ENCODE data around the gene ALX4.
A peak's percentile ranks its signal among the peaks of the same experiment; 100 is the strongest.

The ALX4 gene

DNA sequence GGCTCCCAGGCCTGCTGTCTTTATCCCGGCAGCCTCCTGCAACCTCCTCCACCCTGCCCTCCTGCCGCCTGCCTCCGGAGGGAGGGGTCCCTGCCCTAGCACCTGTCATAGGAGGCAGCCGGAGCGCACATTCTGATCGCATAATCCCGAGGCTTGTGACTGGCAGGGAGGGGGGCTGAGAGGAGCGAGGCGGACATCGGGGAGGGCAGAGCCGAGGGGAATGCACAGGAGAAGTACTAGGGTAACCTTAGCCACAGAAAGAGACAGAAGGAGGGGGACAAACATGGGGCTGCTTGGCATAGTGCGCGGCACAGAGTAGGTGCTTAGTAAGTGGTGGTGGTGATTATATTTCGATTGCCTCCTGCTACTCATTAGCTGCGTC is 9.2 kb upstream of the ALX4 start:
- TF ChIP-seq, protein P1, sequence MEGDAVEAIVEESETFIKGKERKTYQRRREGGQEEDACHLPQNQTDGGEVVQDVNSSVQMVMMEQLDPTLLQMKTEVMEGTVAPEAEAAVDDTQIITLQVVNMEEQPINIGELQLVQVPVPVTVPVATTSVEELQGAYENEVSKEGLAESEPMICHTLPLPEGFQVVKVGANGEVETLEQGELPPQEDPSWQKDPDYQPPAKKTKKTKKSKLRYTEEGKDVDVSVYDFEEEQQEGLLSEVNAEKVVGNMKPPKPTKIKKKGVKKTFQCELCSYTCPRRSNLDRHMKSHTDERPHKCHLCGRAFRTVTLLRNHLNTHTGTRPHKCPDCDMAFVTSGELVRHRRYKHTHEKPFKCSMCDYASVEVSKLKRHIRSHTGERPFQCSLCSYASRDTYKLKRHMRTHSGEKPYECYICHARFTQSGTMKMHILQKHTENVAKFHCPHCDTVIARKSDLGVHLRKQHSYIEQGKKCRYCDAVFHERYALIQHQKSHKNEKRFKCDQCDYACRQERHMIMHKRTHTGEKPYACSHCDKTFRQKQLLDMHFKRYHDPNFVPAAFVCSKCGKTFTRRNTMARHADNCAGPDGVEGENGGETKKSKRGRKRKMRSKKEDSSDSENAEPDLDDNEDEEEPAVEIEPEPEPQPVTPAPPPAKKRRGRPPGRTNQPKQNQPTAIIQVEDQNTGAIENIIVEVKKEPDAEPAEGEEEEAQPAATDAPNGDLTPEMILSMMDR (IDR thresholded peaks at IDR 0.05; ENCODE audit: low read depth, low read length): no peak
- no peak for DNase-seq (ENCODE audit: low read depth in 2 of 2)
- no peak overlapping the region for H3K4me3 ChIP-seq (replicated peaks in 1 of 2; ENCODE audit: low read depth in 2 of 2, low read length in 2 of 2)

DNA sequence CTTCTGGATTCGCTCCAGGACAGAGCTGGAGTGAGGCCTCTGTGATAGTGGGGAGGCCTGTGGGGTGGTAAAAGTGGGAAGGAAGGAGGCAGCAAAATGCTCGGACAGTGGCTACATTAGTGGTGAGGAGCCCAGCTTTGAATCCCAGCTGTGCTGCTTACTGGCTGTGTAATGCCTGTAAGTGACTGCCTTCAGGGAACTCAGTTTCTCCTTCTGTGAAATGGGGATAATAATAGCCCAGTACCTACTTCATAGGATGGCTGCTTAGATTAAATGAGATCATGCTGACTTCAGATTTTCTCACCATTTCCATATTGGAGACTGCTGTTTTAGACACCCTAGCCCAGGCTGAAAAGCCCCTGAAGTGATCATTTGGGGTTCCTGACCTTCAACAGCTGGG is 8.4 kb upstream of the ALX4 start:
- TF ChIP-seq, protein P1 (IDR thresholded peaks at IDR 0.05; ENCODE audit: low read depth, low read length): no peak
- no peak overlapping the region for H3K4me3 ChIP-seq (replicated peaks in 1 of 2; ENCODE audit: low read depth in 2 of 2, low read length in 2 of 2)
- no peak for DNase-seq (ENCODE audit: low read depth in 2 of 2)

DNA sequence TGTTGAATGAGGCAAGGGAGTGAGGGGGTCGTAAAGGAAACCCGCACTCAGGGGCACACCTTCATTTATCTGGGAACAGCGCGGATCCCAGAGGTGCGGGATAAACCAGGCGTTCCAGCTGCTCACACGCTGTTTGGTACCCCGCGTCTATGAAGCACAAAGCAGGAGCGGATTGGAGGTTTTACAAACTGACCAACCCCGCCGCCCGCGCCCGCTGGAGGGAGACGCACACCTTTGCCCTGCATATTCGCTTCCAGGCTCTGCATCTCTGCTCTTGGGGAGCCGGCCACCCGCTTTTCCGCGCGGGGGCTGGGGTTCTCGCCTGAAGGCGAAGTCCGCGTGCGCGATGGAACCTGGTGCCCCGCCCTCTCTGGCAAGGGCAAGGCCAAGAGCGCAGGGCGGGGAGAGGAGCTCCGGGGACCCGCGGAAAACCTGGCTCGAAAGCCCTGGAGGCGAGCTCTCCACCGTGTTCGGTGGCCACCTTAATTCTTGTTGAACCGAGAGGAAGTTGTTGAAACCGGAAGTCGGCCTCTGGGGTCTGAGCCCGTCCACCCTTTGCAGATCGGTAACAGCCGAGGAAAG is 6.8 kb upstream of the ALX4 start:
- TF ChIP-seq, protein P1 (IDR thresholded peaks at IDR 0.05; ENCODE audit: low read depth, low read length): no peak
- H3K4me3 ChIP-seq (replicated peaks in 1 of 2; ENCODE audit: low read depth in 2 of 2, low read length in 2 of 2): peak overlapping the region; percentile 17 to 26
- no peak for DNase-seq (ENCODE audit: low read depth in 2 of 2)

DNA sequence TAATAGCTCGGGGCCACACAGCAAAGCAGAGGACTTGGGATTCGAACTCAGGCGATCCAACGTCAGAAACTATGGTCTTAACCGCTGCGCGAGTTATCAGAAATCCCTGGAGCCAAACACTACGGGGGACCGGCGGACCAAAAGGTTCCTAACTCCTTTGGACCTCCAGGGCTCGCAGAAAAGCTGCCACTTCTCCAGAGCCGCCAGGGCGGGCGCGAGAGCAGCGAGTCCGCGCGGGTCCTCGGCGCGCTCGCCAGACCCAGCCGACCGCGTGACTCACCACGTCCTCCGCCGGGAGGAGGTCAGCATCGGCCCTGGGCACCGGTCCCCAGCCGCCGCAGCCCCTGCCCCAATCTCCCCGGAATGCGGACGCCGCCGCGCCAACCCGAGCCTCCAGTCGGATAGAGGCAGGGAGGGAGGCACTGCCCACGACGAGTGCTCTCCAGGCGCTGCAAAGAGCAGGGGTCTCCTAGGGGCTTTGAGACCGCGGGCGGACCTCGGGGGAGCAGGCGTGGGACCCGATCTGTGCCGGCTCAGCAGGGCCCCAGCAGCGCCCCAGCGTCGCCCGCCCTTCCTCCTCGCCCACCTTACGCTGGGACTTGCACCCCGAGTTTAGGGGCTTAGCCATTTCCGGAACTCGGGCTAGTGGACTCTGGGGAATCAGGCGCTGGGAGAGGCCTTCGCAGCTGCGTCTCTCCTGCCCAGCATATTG is 6.2 kb upstream of the ALX4 start:
- DNase-seq (ENCODE audit: low read depth in 2 of 2): peak; percentile 41 to 42
- TF ChIP-seq, protein P1 (IDR thresholded peaks at IDR 0.05; ENCODE audit: low read depth, low read length): no peak
- H3K4me3 ChIP-seq (replicated peaks in 1 of 2; ENCODE audit: low read depth in 2 of 2, low read length in 2 of 2): peak overlapping the region; percentile 8 to 26

DNA sequence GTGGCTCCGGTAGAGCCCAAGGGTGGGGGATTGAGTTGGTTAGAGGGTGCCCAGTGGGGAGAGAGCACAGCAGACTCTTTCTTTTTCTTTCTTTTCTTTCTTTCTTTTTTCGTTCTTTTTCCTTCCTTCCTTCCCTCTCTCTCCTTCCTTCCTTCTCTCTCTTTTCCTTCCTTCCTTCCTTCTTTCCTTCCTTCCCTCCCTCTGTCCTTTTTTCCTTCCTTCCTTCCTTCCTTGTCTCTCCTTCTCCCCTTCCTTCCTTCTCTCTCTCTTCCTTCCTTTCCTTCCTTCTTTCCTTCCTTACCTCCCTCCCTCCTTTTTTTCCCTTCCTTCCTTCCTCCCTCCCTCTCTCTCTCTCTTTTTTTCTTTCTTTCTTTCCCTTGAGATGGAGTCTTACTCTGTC is 4.8 kb upstream of the ALX4 start:
- TF ChIP-seq, protein P1 (IDR thresholded peaks at IDR 0.05; ENCODE audit: low read depth, low read length): no peak
- DNase-seq (ENCODE audit: low read depth in 2 of 2): no peak
- H3K4me3 ChIP-seq (replicated peaks in 1 of 2; ENCODE audit: low read depth in 2 of 2, low read length in 2 of 2): no peak overlapping the region

DNA sequence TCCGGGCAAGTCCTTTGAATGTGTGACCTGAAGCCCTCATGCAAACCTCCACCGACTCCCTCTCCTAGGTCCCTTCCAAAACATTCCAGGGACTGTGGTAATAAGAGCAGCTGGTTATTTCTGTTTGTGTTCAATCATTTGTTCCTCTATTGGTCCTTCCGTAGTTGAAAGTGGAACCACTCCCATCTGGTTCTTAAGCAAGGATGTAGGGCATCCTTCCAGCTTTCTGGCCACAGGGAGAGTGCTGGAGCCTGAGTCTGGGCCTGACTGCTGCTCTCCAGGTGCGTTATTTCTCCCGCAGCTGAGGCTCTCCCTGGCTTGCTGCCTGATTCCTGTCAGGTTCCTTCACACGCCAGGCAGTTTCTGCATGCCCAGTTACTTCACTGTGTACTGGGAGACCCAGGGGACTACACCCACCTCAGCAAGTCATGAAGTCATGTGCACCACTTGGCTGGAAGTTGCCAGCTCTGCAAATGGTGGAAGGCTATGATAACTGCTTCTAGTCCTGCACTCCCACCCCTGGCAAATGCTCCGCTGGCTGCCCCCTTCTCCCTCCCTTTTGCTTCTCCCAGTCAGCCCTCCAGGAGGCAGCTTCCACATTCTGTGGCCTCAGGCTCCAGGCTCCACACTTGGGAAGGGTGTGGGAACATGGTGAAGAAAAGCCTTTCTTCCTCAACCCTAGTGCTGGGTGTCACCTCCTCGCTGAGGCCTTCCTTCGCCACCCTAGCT is 4.0 kb upstream of the ALX4 start:
- TF ChIP-seq, protein P1 (IDR thresholded peaks at IDR 0.05; ENCODE audit: low read depth, low read length): no peak
- H3K4me3 ChIP-seq (replicated peaks in 1 of 2; ENCODE audit: low read depth in 2 of 2, low read length in 2 of 2): no peak overlapping the region
- DNase-seq (ENCODE audit: low read depth in 2 of 2): peak; percentile 26 to 66
